LNCaP clone FGC (cell line): ENCODE results near the gene IGFBP2.

Experiments used
- DNase-seq: peaks from one replicate; pipeline ENCODE4 v3.0.0-alpha.2; 2011; ENCODE audit warnings: low read depth
- H3K4me3 ChIP-seq: 2 replicates; pipeline ENCODE4 v1.5.1; 2011; ENCODE audit warnings: mild to moderate bottlenecking, low read depth, low read length, control low read depth
- TF ChIP-seq, protein P1 (sequence below): IDR thresholded peaks from 2 replicates; pipeline ENCODE4 v1.5.1; 2012; ENCODE audit warnings: mild to moderate bottlenecking; ENCODE audit not compliant: control insufficient read depth, insufficient read depth; ENCODE audit errors: extremely low read depth

Gene IGFBP2

DNA sequence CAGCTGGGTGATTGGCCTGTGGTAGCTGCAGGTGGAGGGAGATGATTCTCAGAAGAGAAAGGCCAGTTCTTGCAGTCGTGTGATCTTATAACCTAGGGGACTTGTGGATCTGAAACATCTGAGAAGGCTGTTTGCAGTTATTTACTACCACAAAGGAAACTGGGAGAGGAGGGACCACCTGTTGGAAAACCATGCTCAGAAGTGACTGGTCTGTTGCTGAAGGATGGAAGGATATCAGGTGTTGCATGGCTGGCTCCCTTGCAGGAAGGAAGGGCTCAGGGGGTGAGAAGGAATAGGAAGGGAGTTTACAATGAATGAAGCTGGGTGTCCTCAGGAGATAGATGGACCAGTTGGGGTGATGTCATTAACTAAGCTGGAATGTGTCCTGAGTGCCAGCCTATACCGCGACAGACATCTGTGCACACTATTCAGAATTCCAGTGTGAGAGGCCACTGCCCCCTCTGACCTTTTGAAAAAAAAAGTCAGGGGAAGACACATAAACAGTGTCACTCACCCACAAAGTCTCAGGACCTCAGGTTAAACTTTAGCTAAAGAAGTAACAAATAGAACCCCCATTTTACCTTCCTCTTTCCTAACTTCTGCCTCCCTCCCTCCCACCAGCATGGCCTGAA lies 17.5 kb downstream of the IGFBP2 start:
- TF ChIP-seq, protein P1, sequence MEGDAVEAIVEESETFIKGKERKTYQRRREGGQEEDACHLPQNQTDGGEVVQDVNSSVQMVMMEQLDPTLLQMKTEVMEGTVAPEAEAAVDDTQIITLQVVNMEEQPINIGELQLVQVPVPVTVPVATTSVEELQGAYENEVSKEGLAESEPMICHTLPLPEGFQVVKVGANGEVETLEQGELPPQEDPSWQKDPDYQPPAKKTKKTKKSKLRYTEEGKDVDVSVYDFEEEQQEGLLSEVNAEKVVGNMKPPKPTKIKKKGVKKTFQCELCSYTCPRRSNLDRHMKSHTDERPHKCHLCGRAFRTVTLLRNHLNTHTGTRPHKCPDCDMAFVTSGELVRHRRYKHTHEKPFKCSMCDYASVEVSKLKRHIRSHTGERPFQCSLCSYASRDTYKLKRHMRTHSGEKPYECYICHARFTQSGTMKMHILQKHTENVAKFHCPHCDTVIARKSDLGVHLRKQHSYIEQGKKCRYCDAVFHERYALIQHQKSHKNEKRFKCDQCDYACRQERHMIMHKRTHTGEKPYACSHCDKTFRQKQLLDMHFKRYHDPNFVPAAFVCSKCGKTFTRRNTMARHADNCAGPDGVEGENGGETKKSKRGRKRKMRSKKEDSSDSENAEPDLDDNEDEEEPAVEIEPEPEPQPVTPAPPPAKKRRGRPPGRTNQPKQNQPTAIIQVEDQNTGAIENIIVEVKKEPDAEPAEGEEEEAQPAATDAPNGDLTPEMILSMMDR, result no peak
- no peak for DNase-seq
- H3K4me3 ChIP-seq, result no peak overlapping the region

DNA sequence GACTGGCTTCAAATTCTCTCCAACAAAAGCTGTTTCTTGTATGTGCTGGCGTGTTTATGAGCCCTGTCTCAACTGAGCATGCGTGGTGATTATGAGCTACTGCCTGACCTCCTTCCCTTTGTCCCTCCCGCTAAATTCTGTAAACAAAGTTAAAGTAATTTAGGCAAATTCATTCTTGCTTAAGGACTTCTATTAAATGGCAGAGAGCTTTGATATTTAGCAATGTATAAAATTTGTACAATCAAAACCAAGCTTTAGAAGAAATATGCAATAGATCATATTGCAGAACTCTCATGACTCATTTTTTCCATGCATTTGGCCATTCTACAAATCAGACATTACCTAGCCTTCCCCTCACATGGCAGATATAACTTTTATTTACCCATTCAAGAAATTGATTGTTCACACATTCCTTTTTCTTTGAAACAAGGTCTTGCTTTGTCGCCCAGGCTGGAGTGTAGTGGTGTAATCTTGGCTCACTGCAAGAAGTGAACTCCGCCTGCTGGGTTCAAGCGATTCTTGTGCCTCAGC lies 18.2 kb downstream of the IGFBP2 start:
- TF ChIP-seq, protein P1, result no peak
- no peak for DNase-seq
- H3K4me3 ChIP-seq, result no peak overlapping the region

DNA sequence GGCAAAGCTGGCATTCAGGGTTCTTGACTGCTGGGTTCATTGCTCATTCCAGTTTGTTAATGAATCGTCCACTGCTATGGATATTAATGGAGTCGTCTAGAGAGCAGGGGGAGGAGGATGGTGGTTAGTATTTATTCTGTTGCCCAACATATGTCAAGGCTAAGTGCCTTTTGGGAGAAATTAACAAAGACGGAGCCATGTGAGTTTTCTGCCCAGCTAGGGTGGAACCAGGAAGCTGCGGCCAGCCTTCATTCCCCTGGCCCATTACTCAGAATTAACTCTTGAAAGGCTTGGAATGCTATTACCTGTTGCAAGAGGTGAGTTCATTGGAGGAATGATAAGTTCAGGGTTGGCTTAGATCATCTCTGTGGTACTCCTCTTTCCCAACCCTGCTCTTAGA lies 19.3 kb downstream of the IGFBP2 start:
- H3K4me3 ChIP-seq, result no peak overlapping the region
- TF ChIP-seq, protein P1, result no peak
- DNase-seq, result no peak

DNA sequence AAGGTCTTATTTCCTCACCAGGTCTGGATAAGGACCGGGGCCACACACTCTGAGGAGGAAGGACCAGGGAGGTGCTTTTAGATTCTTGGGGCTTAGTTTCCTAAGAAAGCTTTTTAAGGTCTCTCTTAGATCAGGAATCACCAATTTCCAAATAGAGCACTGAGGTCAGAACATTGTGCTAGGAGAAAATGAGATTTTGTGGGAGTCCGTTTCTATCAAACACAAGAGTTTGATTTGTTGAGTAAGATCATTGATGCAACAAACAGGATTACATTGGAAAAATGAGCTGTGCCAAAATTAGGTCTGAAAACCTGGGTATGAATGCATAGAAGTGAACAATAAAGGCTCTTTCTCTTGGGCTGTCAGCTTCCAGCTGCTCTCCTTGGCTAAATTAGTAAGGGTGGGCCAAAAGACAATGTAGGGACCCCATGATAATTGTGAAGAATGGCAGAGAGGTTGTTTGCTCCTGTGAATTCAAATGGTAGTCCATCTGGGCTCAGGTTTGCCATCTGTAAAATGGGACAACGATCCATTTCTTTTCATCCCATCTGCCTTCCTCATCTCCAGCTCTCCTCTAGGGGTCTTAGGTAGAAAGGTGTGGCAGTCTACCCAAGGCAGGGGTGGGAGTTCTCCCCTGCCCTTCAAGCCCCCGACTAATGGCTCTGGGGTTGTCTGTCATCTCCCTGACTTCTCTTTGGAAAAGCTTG lies 20.0 kb downstream of the IGFBP2 start:
- TF ChIP-seq, protein P1, result no peak
- DNase-seq, result no peak
- no peak overlapping the region for H3K4me3 ChIP-seq

DNA sequence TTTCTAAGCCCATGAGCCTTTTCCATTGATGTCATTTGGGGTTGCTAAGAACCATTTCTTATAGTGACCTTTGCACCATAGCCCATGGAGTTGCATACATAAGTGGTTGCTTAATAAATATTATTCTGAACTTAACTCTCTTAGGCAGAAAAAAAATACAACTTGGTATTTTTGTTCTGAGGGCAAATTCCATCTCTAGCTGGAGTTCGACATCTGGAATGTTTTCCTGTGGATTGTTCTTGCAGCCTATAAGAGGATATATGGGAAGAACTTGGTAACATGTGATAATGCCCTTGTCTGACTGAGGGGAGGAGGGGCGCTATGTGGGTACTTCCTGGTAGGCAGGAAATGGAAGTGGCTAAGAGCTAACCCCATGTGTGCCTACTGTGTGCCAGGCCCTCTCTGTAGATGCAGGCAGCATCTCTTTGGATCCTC lies 20.7 kb downstream of the IGFBP2 start:
- DNase-seq, result no peak
- no peak overlapping the region for H3K4me3 ChIP-seq
- TF ChIP-seq, protein P1, result no peak

DNA sequence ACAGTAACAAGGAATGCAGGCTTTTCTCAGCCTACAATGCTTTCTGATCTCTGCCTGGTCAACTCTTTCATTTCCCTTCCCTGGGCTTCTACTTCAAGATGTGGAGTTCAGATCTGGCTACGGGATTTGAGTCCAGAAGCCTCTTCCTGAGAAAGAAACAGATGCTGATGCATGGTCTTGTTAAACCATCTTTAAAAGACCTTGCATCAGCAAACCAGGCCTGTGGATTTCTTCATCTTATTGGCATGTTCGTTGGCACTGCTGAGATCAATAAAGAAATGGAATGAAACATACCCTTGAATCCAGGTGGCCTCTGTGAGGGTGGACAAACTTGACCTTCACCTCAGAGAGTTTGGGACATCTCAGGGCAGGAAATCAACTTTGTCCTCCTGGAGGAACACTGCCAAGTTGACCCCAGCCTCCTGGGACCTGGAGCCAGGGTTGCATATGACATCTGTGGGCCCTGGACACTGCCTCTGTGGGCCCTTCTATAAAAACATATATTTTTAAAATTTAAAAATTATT lies 21.4 kb downstream of the IGFBP2 start:
- TF ChIP-seq, protein P1, result no peak
- DNase-seq, result no peak
- no peak overlapping the region for H3K4me3 ChIP-seq
